ENCODE results near the gene ARHGAP42. TPM values are rescaled to one million over a fixed set of nuclear protein-coding genes. Genes with fewer than 3 reads are reported as not detected.

ARHGAP42 gene
- total RNA-seq, 5 donors from 2014 or later (not counting 1 experiment from before 2014, with no cell fraction given) = 0.13 to 0.82 (median 0.49) TPM

GRCh38 chr11:100869328-100869727, 182.2 kb downstream of the ARHGAP42 start:
- Mint-ChIP-seq H3K9me3 (peaks cover 0 to 10% (median 4%) of the 10 kb centered on the region in 3 donors), H3K36me3 (no peaks in the 10 kb centered on the region), H3K27ac (no peak overlapping the region), H3K4me3 (no peak overlapping the region), H3K27me3 (no peaks in the 10 kb centered on the region), H3K4me1 (no peaks in the 10 kb centered on the region)
- H3K36me3 ChIP-seq (ENCODE audit: control insufficient read depth in 2 of 2, extremely low read depth in 1 of 2, insufficient read depth in 1 of 2, low read length in 1 of 2) = no peaks in the 10 kb centered on the region
- CTCF ChIA-PET = no interaction called here
- H3K9me3 ChIP-seq = no peaks in the 10 kb centered on the region
- no peaks in the 10 kb centered on the region for H3K27me3 ChIP-seq (replicated peaks in 1 of 2; ENCODE audit: control insufficient read depth in 2 of 2, extremely low read depth in 1 of 2, insufficient read depth in 2 of 2, low read length in 1 of 2)
- no peak for DNase-seq
- H3K27ac ChIP-seq (ENCODE audit: low read length) = no peak overlapping the region
- no peak overlapping the region for H3K4me3 ChIP-seq (ENCODE audit: control insufficient read depth in 1 of 2, extremely low read depth in 1 of 2, low read length in 1 of 2)
- no peak for ATAC-seq (replicated peaks in 1 of 4)
- WGBS (ENCODE audit: insufficient coverage) = no CpG with 5 or more reads among the region's 1 CpG
- no peaks in the 10 kb centered on the region for H3K4me1 ChIP-seq (ENCODE audit: control insufficient read depth in 1 of 2, extremely low read depth in 1 of 2, insufficient read depth in 2 of 2, low read length in 2 of 2)
- POLR2A ChIA-PET = no interaction called here

- WGBS (ENCODE audit: insufficient coverage) = no CpG with 5 or more reads among the region's 4 CpGs
- Mint-ChIP-seq H3K27ac (no peak overlapping the region), H3K9me3 (peaks cover 0 to 10% (median 4%) of the 10 kb centered on the region in 3 donors), H3K36me3 (no peaks in the 10 kb centered on the region), H3K4me1 (no peaks in the 10 kb centered on the region), H3K4me3 (no peak overlapping the region), H3K27me3 (no peaks in the 10 kb centered on the region)
- H3K4me1 ChIP-seq (ENCODE audit: control insufficient read depth in 1 of 2, extremely low read depth in 1 of 2, insufficient read depth in 2 of 2, low read length in 2 of 2) = no peaks in the 10 kb centered on the region
- no peaks in the 10 kb centered on the region for H3K27me3 ChIP-seq (replicated peaks in 1 of 2; ENCODE audit: control insufficient read depth in 2 of 2, extremely low read depth in 1 of 2, insufficient read depth in 2 of 2, low read length in 1 of 2)
- H3K36me3 ChIP-seq (ENCODE audit: control insufficient read depth in 2 of 2, extremely low read depth in 1 of 2, insufficient read depth in 1 of 2, low read length in 1 of 2) = no peaks in the 10 kb centered on the region
- no peak overlapping the region for H3K27ac ChIP-seq (ENCODE audit: low read length)
- DNase-seq (no peak), ATAC-seq (replicated peaks in 1 of 4) (no peak)
- H3K9me3 ChIP-seq = no peaks in the 10 kb centered on the region
- POLR2A ChIA-PET = no interaction called here
- no peak overlapping the region for H3K4me3 ChIP-seq (ENCODE audit: control insufficient read depth in 1 of 2, extremely low read depth in 1 of 2, low read length in 1 of 2)
- CTCF ChIA-PET = no interaction called here
Measured at GRCh38 chr11:100870138-100870537, 183.1 kb downstream of the ARHGAP42 start.

DNA sequence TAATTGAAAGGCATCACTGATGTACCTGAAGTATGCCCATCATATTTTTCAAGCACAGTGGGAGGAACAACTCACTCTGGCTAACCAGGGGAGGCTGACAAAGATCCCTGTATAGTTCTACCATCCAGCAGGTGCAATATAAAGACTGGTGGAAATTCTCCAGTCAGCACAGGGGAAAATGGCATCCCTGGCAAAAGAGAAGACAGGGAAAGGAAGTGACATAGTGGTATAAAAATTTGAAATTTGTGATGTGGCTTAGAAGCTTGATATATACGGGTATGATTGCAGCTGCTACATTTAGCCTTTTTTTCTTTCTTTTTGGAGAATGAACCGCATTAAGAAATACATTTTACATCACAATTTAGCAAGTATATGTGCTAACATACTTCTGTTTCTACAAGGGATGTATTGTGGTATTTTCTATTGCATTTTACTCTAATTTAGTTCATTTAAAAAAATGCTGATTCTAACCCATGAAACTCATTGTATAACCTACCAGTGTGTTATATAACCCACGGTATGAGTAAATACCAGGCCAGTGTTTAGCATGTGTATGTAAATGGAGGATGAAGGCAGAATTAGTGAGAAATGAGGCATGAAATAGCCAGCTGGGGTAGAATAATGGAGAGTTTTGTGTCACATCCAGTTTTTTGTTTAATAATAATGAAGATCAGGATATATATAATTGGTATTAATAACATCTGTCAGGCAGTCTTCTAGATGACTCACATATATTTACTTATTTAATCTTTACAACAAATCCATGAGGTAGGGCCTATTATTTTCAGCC, 186.1 kb downstream of the ARHGAP42 start:
- Mint-ChIP-seq H3K27ac (no peak overlapping the region), H3K4me3 (no peak overlapping the region), H3K36me3 (no peaks in the 10 kb centered on the region), H3K9me3 (peaks cover 0 to 4% (median 0%) of the 10 kb centered on the region in 3 donors), H3K27me3 (no peaks in the 10 kb centered on the region), H3K4me1 (no peaks in the 10 kb centered on the region)
- Histone ChIP-seq H3K4me3 (ENCODE audit: control insufficient read depth in 1 of 2, extremely low read depth in 1 of 2, low read length in 1 of 2) (no peak overlapping the region), H3K36me3 (ENCODE audit: control insufficient read depth in 2 of 2, extremely low read depth in 1 of 2, insufficient read depth in 1 of 2, low read length in 1 of 2) (no peaks in the 10 kb centered on the region), H3K4me1 (ENCODE audit: control insufficient read depth in 1 of 2, extremely low read depth in 1 of 2, insufficient read depth in 2 of 2, low read length in 2 of 2) (no peaks in the 10 kb centered on the region), H3K27me3 (replicated peaks in 1 of 2; ENCODE audit: control insufficient read depth in 2 of 2, extremely low read depth in 1 of 2, insufficient read depth in 2 of 2, low read length in 1 of 2) (no peaks in the 10 kb centered on the region), H3K27ac (ENCODE audit: low read length) (no peak overlapping the region), H3K9me3 (no peaks in the 10 kb centered on the region)
- ChIA-PET CTCF (no interaction called here), POLR2A (no interaction called here)
- ATAC-seq (replicated peaks in 1 of 4) (no peak), DNase-seq (no peak)
- no CpG with 5 or more reads among the region's 3 CpGs for WGBS (ENCODE audit: insufficient coverage)

GRCh38 chr11:100874203-100874602, 187.1 kb downstream of the ARHGAP42 start:
- Histone ChIP-seq H3K36me3 (ENCODE audit: control insufficient read depth in 2 of 2, extremely low read depth in 1 of 2, insufficient read depth in 1 of 2, low read length in 1 of 2) (no peaks in the 10 kb centered on the region), H3K27me3 (replicated peaks in 1 of 2; ENCODE audit: control insufficient read depth in 2 of 2, extremely low read depth in 1 of 2, insufficient read depth in 2 of 2, low read length in 1 of 2) (no peaks in the 10 kb centered on the region), H3K27ac (ENCODE audit: low read length) (no peak overlapping the region), H3K4me3 (ENCODE audit: control insufficient read depth in 1 of 2, extremely low read depth in 1 of 2, low read length in 1 of 2) (no peak overlapping the region), H3K9me3 (no peaks in the 10 kb centered on the region), H3K4me1 (ENCODE audit: control insufficient read depth in 1 of 2, extremely low read depth in 1 of 2, insufficient read depth in 2 of 2, low read length in 2 of 2) (no peaks in the 10 kb centered on the region)
- Mint-ChIP-seq H3K27ac (no peak overlapping the region), H3K4me3 (no peak overlapping the region), H3K36me3 (no peaks in the 10 kb centered on the region), H3K9me3 (peaks cover 0 to 4% (median 2%) of the 10 kb centered on the region in 3 donors), H3K27me3 (no peaks in the 10 kb centered on the region), H3K4me1 (no peaks in the 10 kb centered on the region)
- CTCF ChIA-PET = no interaction called here
- ATAC-seq (replicated peaks in 1 of 4) = no peak
- POLR2A ChIA-PET = no interaction called here
- 80% methylated on average over 1 of the region's 4 CpGs for WGBS (ENCODE audit: insufficient coverage)
- no peak for DNase-seq

GRCh38 chr11:100875521-100875869, 188.4 kb downstream of the ARHGAP42 start:
- no peaks in the 10 kb centered on the region for H3K9me3 ChIP-seq
- CTCF ChIA-PET = no interaction called here
- no peak overlapping the region for H3K27ac Mint-ChIP-seq
- ATAC-seq (replicated peaks in 1 of 4) (no peak), DNase-seq (no peak)
- no peak overlapping the region for H3K27ac ChIP-seq (ENCODE audit: low read length)
- no peak overlapping the region for H3K4me3 Mint-ChIP-seq
- no peaks in the 10 kb centered on the region for H3K36me3 Mint-ChIP-seq
- H3K4me3 ChIP-seq (ENCODE audit: control insufficient read depth in 1 of 2, extremely low read depth in 1 of 2, low read length in 1 of 2) = no peak overlapping the region
- 72% methylated on average over 7 of the region's 8 CpGs for WGBS (ENCODE audit: insufficient coverage)
- H3K9me3 Mint-ChIP-seq = peaks cover 0 to 8% (median 6%) of the 10 kb centered on the region in 3 donors
- H3K27me3 ChIP-seq (replicated peaks in 1 of 2; ENCODE audit: control insufficient read depth in 2 of 2, extremely low read depth in 1 of 2, insufficient read depth in 2 of 2, low read length in 1 of 2) = no peaks in the 10 kb centered on the region
- no peaks in the 10 kb centered on the region for H3K4me1 Mint-ChIP-seq
- POLR2A ChIA-PET = no interaction called here
- no peaks in the 10 kb centered on the region for H3K36me3 ChIP-seq (ENCODE audit: control insufficient read depth in 2 of 2, extremely low read depth in 1 of 2, insufficient read depth in 1 of 2, low read length in 1 of 2)
- no peaks in the 10 kb centered on the region for H3K27me3 Mint-ChIP-seq
- no peaks in the 10 kb centered on the region for H3K4me1 ChIP-seq (ENCODE audit: control insufficient read depth in 1 of 2, extremely low read depth in 1 of 2, insufficient read depth in 2 of 2, low read length in 2 of 2)

GRCh38 chr11:100876815-100877520, 189.9 kb downstream of the ARHGAP42 start:
- CTCF ChIA-PET = interaction anchor here in 1 of 2 donors (1.0 kb wide), 1 partner anchor 17 kb away, joined by 3 read pairs; no protein-coding TSS in a partner anchor

More at GRCh38 chr11:100876815-100877520, 189.9 kb downstream of the ARHGAP42 start:
- H3K4me1 Mint-ChIP-seq = no peaks in the 10 kb centered on the region
- Histone ChIP-seq H3K9me3 (no peaks in the 10 kb centered on the region), H3K27ac (ENCODE audit: low read length) (no peak overlapping the region), H3K36me3 (ENCODE audit: control insufficient read depth in 2 of 2, extremely low read depth in 1 of 2, insufficient read depth in 1 of 2, low read length in 1 of 2) (no peaks in the 10 kb centered on the region), H3K4me3 (ENCODE audit: control insufficient read depth in 1 of 2, extremely low read depth in 1 of 2, low read length in 1 of 2) (no peak overlapping the region), H3K4me1 (ENCODE audit: control insufficient read depth in 1 of 2, extremely low read depth in 1 of 2, insufficient read depth in 2 of 2, low read length in 2 of 2) (no peaks in the 10 kb centered on the region), H3K27me3 (replicated peaks in 1 of 2; ENCODE audit: control insufficient read depth in 2 of 2, extremely low read depth in 1 of 2, insufficient read depth in 2 of 2, low read length in 1 of 2) (no peaks in the 10 kb centered on the region)
- H3K36me3 Mint-ChIP-seq = no peaks in the 10 kb centered on the region
- WGBS (ENCODE audit: insufficient coverage) = no CpG with 5 or more reads among the region's 3 CpGs
- ATAC-seq (replicated peaks in 1 of 4) = no peak
- peaks cover 9 to 15% (median 11%) of the 10 kb centered on the region in 3 donors for H3K9me3 Mint-ChIP-seq
- POLR2A ChIA-PET = no interaction called here
- no peak overlapping the region for H3K4me3 Mint-ChIP-seq
- H3K27ac Mint-ChIP-seq = no peak overlapping the region
- H3K27me3 Mint-ChIP-seq = no peaks in the 10 kb centered on the region
- no peak for DNase-seq

All from T-cell (primary cell).